HepG2 (cell line): ENCODE results near the gene KLC4. TPM values are rescaled to one million over a fixed set of nuclear protein-coding genes. Genes with fewer than 3 reads are reported as not detected.

Experiments used
- AHR ChIP-seq: IDR thresholded peaks from 2 replicates; pipeline ENCODE4 v1.6.1; 2018; ENCODE audit warnings: missing genetic modification reagents, missing compliant biosample characterization
- CBX1 ChIP-seq: IDR thresholded peaks from one replicate; pipeline ENCODE4 v1.6.1; 2016; ENCODE audit warnings: antibody characterized with exemption, low read depth
- DPF2 ChIP-seq: sonication (generic); formaldehyde crosslinking; IDR thresholded peaks from 2 replicates; pipeline ENCODE4 v1.4.0; 2020; ENCODE audit warnings: mild to moderate bottlenecking, low read depth, missing genetic modification reagents, borderline replicate concordance
- ERF ChIP-seq: IDR thresholded peaks from 2 replicates; pipeline ENCODE4 v1.6.1; 2018; ENCODE audit warnings: missing biosample characterization, missing genetic modification reagents
- FOXK1 ChIP-seq: sonication (generic); formaldehyde crosslinking; IDR thresholded peaks from 2 replicates; pipeline ENCODE4 v1.4.0; 2020; ENCODE audit warnings: low read depth, missing genetic modification reagents, borderline replicate concordance
- FOXO1 ChIP-seq: sonication (generic); formaldehyde crosslinking; IDR thresholded peaks from 2 replicates; pipeline ENCODE4 v1.4.0; 2020; ENCODE audit warnings: missing genetic modification reagents
- HNF4G ChIP-seq, 2 experiments: sonication (generic) in 1 of 2; formaldehyde crosslinking in 1 of 2; IDR thresholded peaks; 2 replicates each; pipeline versions ENCODE4 v1.4.0 to v1.6.1; 2011 to 2020; ENCODE audit warnings: borderline replicate concordance in 2 of 2, low read depth in 2 of 2, mild to moderate bottlenecking in 2 of 2, low read length in 1 of 2, missing genetic modification reagents in 1 of 2, moderate library complexity in 1 of 2
- KDM2A ChIP-seq: sonication (generic); formaldehyde crosslinking; IDR thresholded peaks from 2 replicates; pipeline ENCODE4 v1.4.0; 2020; ENCODE audit warnings: low read depth, missing genetic modification reagents, borderline replicate concordance
- KDM3A ChIP-seq: IDR thresholded peaks from 2 replicates; pipeline ENCODE4 v1.6.1; 2018; ENCODE audit warnings: low read depth, missing compliant biosample characterization
- MED1 ChIP-seq: sonication (generic); formaldehyde crosslinking; IDR thresholded peaks from 2 replicates; pipeline ENCODE4 v1.4.0; 2020; ENCODE audit warnings: missing genetic modification reagents
- NFKBIZ ChIP-seq: IDR thresholded peaks from 2 replicates; pipeline ENCODE4 v1.6.1; 2018; ENCODE audit warnings: missing genetic modification reagents, missing compliant biosample characterization
- NRL ChIP-seq: sonication (generic); formaldehyde crosslinking; IDR thresholded peaks from 2 replicates; pipeline ENCODE4 v1.5.0; 2020; ENCODE audit warnings: missing genetic modification reagents, mild to moderate bottlenecking, moderate library complexity, borderline replicate concordance
- PHF5A ChIP-seq: IDR thresholded peaks from one replicate; pipeline ENCODE4 v1.6.1; 2018; ENCODE audit warnings: low read depth, missing genetic modification reagents; ENCODE audit not compliant: unreplicated experiment
- PLRG1 ChIP-seq: fragments of 450-650 bp; conservative IDR thresholded peaks from 2 replicates; pipeline ENCODE4 v1.6.1; 2016
- YEATS4 ChIP-seq: sonication (generic); formaldehyde crosslinking; IDR thresholded peaks from 2 replicates; pipeline ENCODE4 v1.4.0; 2020; ENCODE audit warnings: missing genetic modification reagents, borderline replicate concordance
- ZFP91 ChIP-seq: sonication (generic); formaldehyde crosslinking; IDR thresholded peaks from 2 replicates; pipeline ENCODE4 v1.9.0; 2022; ENCODE audit warnings: missing genetic modification reagents, mild to moderate bottlenecking, borderline replicate concordance
- ZFYVE20 ChIP-seq: sonication (generic); formaldehyde crosslinking; IDR thresholded peaks from 2 replicates; pipeline ENCODE4 v1.8.0; 2023; ENCODE audit warnings: low read depth, mild to moderate bottlenecking, moderate library complexity, missing genetic modification reagents, borderline replicate concordance
- ZNF180 ChIP-seq: sonication (generic); formaldehyde crosslinking; IDR thresholded peaks from 2 replicates; pipeline ENCODE4 v1.4.0; 2020; ENCODE audit warnings: low read depth, missing genetic modification reagents, borderline replicate concordance
- ZNF333 ChIP-seq: sonication (generic); formaldehyde crosslinking; IDR thresholded peaks from 2 replicates; pipeline ENCODE4 v1.4.0; 2020; ENCODE audit warnings: mild to moderate bottlenecking, missing genetic modification reagents, borderline replicate concordance
- ZNF44 ChIP-seq: sonication (generic); formaldehyde crosslinking; IDR thresholded peaks from 2 replicates; pipeline ENCODE4 v1.5.1; 2020; ENCODE audit warnings: mild to moderate bottlenecking, missing genetic modification reagents
- ZNF710 ChIP-seq: sonication (generic); formaldehyde crosslinking; IDR thresholded peaks from 2 replicates; pipeline ENCODE4 v1.5.0; 2020; ENCODE audit warnings: mild to moderate bottlenecking, missing genetic modification reagents, borderline replicate concordance
- ZNF720 ChIP-seq: sonication (generic); formaldehyde crosslinking; IDR thresholded peaks from 2 replicates; pipeline ENCODE4 v1.4.0; 2020; ENCODE audit warnings: missing genetic modification reagents
- ZNF891 ChIP-seq: sonication (generic); formaldehyde crosslinking; IDR thresholded peaks from 2 replicates; pipeline ENCODE4 v1.5.0; 2020; ENCODE audit warnings: mild to moderate bottlenecking, missing genetic modification reagents
- ZSCAN22 ChIP-seq: sonication (generic); formaldehyde crosslinking; IDR thresholded peaks from 2 replicates; pipeline ENCODE4 v1.4.0; 2020; ENCODE audit warnings: mild to moderate bottlenecking, missing genetic modification reagents
- polyA plus RNA-seq, 8 experiments: library from polyadenylated mRNA; depleted of rRNA in 3 of 8; stranded (reverse) in 7 of 8; unstranded in 1 of 8; fragments of >200 nt; fragmentation: Illumina TruSeq in 4 of 8; extraction: Trizol in 4 of 8; gene quantifications; 2 replicates each; pipeline versions ENCODE4 v1.2.1 to v1.2.3, GENCODE V29; 2011 to 2016; ENCODE audit warnings: low read depth in 4 of 8, missing spikeins in 1 of 8, mixed read lengths in 1 of 8; ENCODE audit not compliant: insufficient read depth in 1 of 8
- total RNA-seq, 5 experiments: library from RNA; depleted of rRNA; stranded (reverse); fragments of >200 nt; fragmentation: Illumina TruSeq; extraction: Trizol; gene quantifications; 2 replicates each; pipeline ENCODE4 v1.2.3, GENCODE V29; 2016; ENCODE audit warnings: low read depth in 1 of 5
- TF ChIP-seq, protein P1 (sequence below): sonication (generic); formaldehyde crosslinking; IDR thresholded peaks from 2 replicates; pipeline ENCODE4 v1.5.0; 2020; ENCODE audit warnings: mild to moderate bottlenecking, missing genetic modification reagents

Gene KLC4
- total and polyA plus RNA-seq, 2 of the 13 experiments (the other 11 are each of a cell fraction or from before 2014, with no cell fraction given) = 45.4 to 70.4 TPM

GRCh38 chr6:43059168-43060033 is at the start of gene KLC4, which contains the start of gene MRPL2 (continued):
- TF ChIP-seq ZNF180 (CRISPR knock-in tag) (no peak), ZNF44 (CRISPR knock-in tag) (no peak; the same call in 1 of the 2 replicates), PLRG1 (no peak), KDM2A (CRISPR knock-in tag) (peak; percentile 79), ZNF891 (CRISPR knock-in tag) (peak; percentile 87), AHR (CRISPR knock-in tag) (peak; percentile 69), HNF4G (IDR thresholded peaks at IDR 0.05; ENCODE audit: borderline replicate concordance, low read depth, low read length) (peak; percentile 51; the same call in 1 of the 2 replicates), HNF4G (CRISPR knock-in tag; IDR thresholded peaks at IDR 0.05; ENCODE audit: borderline replicate concordance, low read depth) (no peak), DPF2 (CRISPR knock-in tag) (no peak; the same call in 1 of the 2 replicates), ZNF333 (CRISPR knock-in tag) (peak; percentile 61), CBX1 (no peak), ZFYVE20 (no peak), MED1 (0 out of 2 replicates have a peak, but pooled peaks have one; percentile 15), YEATS4 (CRISPR knock-in tag) (peak; percentile 34; the same call in 1 of the 2 replicates), ZNF720 (CRISPR knock-in tag) (no peak), ZNF710 (CRISPR knock-in tag) (peak; percentile 47; the same call in 1 of the 2 replicates), ERF (CRISPR knock-in tag) (peak; percentile 71; the same call in 1 of the 2 replicates), NRL (CRISPR knock-in tag) (peak; percentile 74; the same call in 1 of the 2 replicates), PHF5A (CRISPR knock-in tag) (no peak), ZSCAN22 (CRISPR knock-in tag) (0 out of 2 replicates have a peak, but pooled peaks have one; percentile 23), NFKBIZ (CRISPR knock-in tag) (0 out of 2 replicates have a peak, but pooled peaks have one; percentile 39), FOXO1 (peak; percentile 78), ZFP91 (peak; percentile 100), KDM3A (CRISPR knock-in tag) (no peak; the same call in 1 of the 2 replicates), FOXK1 (CRISPR knock-in tag) (peak; percentile 98)
- TF ChIP-seq, protein P1, sequence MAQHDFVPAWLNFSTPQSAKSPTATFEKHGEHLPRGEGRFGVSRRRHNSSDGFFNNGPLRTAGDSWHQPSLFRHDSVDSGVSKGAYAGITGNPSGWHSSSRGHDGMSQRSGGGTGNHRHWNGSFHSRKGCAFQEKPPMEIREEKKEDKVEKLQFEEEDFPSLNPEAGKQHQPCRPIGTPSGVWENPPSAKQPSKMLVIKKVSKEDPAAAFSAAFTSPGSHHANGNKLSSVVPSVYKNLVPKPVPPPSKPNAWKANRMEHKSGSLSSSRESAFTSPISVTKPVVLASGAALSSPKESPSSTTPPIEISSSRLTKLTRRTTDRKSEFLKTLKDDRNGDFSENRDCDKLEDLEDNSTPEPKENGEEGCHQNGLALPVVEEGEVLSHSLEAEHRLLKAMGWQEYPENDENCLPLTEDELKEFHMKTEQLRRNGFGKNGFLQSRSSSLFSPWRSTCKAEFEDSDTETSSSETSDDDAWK (CRISPR knock-in tag) = no peak
